H9 (cell line): ENCODE measurements around the gene SDK1. TPM values are rescaled to one million over a fixed set of nuclear protein-coding genes. Genes with fewer than 3 reads are reported as not detected.

Experiments used
- DNase-seq: peaks from one replicate; pipeline ENCODE4 v3.0.0-alpha.2; 2017
- H2AFZ ChIP-seq: one replicate; pipeline ENCODE4 v1.6.1; 2013; ENCODE audit warnings: mild to moderate bottlenecking, low read length, control low read depth, moderate library complexity
- H2AK5ac ChIP-seq: 2 replicates; pipeline ENCODE4 v1.6.1; 2013; ENCODE audit warnings: low read length, control low read depth, mixed read lengths; ENCODE audit not compliant: insufficient read length
- H2BK120ac ChIP-seq: one replicate; pipeline ENCODE4 v1.6.1; 2013; ENCODE audit warnings: low read depth, mild to moderate bottlenecking, low read length, control low read depth, inconsistent platforms; ENCODE audit not compliant: poor library complexity, severe bottlenecking
- H2BK12ac ChIP-seq: 2 replicates; pipeline ENCODE4 v1.6.1; 2013; ENCODE audit warnings: low read length, control low read depth, mixed read lengths, low read depth; ENCODE audit not compliant: insufficient read length
- H2BK15ac ChIP-seq: 2 replicates; pipeline ENCODE4 v1.6.1; 2013; ENCODE audit warnings: low read depth, low read length, control low read depth
- H2BK20ac ChIP-seq: one replicate; pipeline ENCODE4 v1.6.1; 2013; ENCODE audit warnings: low read depth, mild to moderate bottlenecking, low read length, control low read depth, inconsistent platforms; ENCODE audit not compliant: poor library complexity, severe bottlenecking
- H2BK5ac ChIP-seq: 2 replicates; pipeline ENCODE4 v1.6.1; 2013; ENCODE audit warnings: low read length, control low read depth, mixed read lengths; ENCODE audit not compliant: insufficient read length
- H3K14ac ChIP-seq: 2 replicates; pipeline ENCODE4 v1.6.1; 2013; ENCODE audit warnings: low read length, control low read depth; ENCODE audit not compliant: insufficient read depth
- H3K18ac ChIP-seq: 2 replicates; pipeline ENCODE4 v1.6.1; 2013; ENCODE audit warnings: low read depth, mild to moderate bottlenecking, mixed read lengths, low read length, control low read depth; ENCODE audit not compliant: insufficient read length
- H3K23ac ChIP-seq: 2 replicates; pipeline ENCODE4 v1.6.1; 2013; ENCODE audit warnings: low read length, control low read depth, mixed read lengths, low read depth; ENCODE audit not compliant: insufficient read length
- H3K23me2 ChIP-seq: 2 replicates; pipeline ENCODE4 v1.6.1; 2013; ENCODE audit warnings: low read depth, mild to moderate bottlenecking, mixed read lengths, low read length, control low read depth; ENCODE audit not compliant: insufficient read length, poor library complexity, severe bottlenecking
- H3K27ac ChIP-seq: 2 replicates; pipeline ENCODE4 v1.5.1; 2013; ENCODE audit warnings: low read length, control low read depth, mixed read lengths, low read depth; ENCODE audit not compliant: insufficient read length
- H3K27me3 ChIP-seq: 2 replicates; pipeline ENCODE4 v1.6.1; 2013; ENCODE audit warnings: low read length, control low read depth, inconsistent platforms; ENCODE audit not compliant: insufficient read depth
- H3K4ac ChIP-seq: 2 replicates; pipeline ENCODE4 v1.6.1; 2013; ENCODE audit warnings: low read depth, mild to moderate bottlenecking, control low read depth, inconsistent platforms, low read length, moderate library complexity
- H3K4me1 ChIP-seq: 2 replicates; pipeline ENCODE4 v1.6.1; 2013; ENCODE audit warnings: low read length, control low read depth, inconsistent platforms; ENCODE audit not compliant: insufficient read depth
- H3K4me2 ChIP-seq: 2 replicates; pipeline ENCODE4 v1.6.1; 2013; ENCODE audit warnings: low read length, control low read depth, mixed read lengths; ENCODE audit not compliant: insufficient read length, insufficient read depth
- H3K56ac ChIP-seq: 2 replicates; pipeline ENCODE4 v1.6.1; 2013; ENCODE audit warnings: low read depth, mild to moderate bottlenecking, mixed read lengths, low read length, control low read depth; ENCODE audit not compliant: insufficient read length
- H3K79me1 ChIP-seq: 2 replicates; pipeline ENCODE4 v1.6.1; 2013; ENCODE audit warnings: low read depth, mild to moderate bottlenecking, moderate library complexity, low read length, control low read depth, inconsistent platforms; ENCODE audit not compliant: insufficient read depth, poor library complexity, severe bottlenecking
- H3K79me2 ChIP-seq: 2 replicates; pipeline ENCODE4 v1.6.1; 2013; ENCODE audit warnings: low read length, control low read depth, inconsistent platforms; ENCODE audit not compliant: insufficient read depth
- H3K9ac ChIP-seq: 2 replicates; pipeline ENCODE4 v1.6.1; 2013; ENCODE audit warnings: low read length, control low read depth, mixed read lengths; ENCODE audit not compliant: insufficient read length; ENCODE audit errors: extremely low read depth
- H3K9me3 ChIP-seq: one replicate; pipeline ENCODE4 v1.6.1; 2013; ENCODE audit warnings: low read depth, low read length, inconsistent platforms; ENCODE audit not compliant: control insufficient read depth
- H3T11ph ChIP-seq: one replicate; pipeline ENCODE4 v1.6.1; 2013; ENCODE audit warnings: mild to moderate bottlenecking, low read length, control low read depth, inconsistent platforms
- H4K20me1 ChIP-seq: one replicate; pipeline ENCODE4 v1.6.1; 2013; ENCODE audit not compliant: control insufficient read depth, insufficient read length, insufficient read depth
- H4K5ac ChIP-seq: 2 replicates; pipeline ENCODE4 v1.6.1; 2013; ENCODE audit warnings: low read depth, mild to moderate bottlenecking, mixed read lengths, low read length, control low read depth; ENCODE audit not compliant: insufficient read length
- H4K8ac ChIP-seq: replicated peaks from 2 replicates; pipeline ENCODE4 v1.6.1; 2013; ENCODE audit warnings: low read length, control low read depth, mixed read lengths, low read depth; ENCODE audit not compliant: insufficient read length
- H4K91ac ChIP-seq: 2 replicates; pipeline ENCODE4 v1.6.1; 2013; ENCODE audit warnings: low read depth, mild to moderate bottlenecking, moderate library complexity, mixed read lengths, low read length, control low read depth; ENCODE audit not compliant: insufficient read length
- H3K27ac Mint-ChIP-seq, 3 experiments: 2 replicates in 2 of 3; 3 replicates in 1 of 3; pipeline ENCODE4 v1.8.0; 2020 to 2021; ENCODE audit warnings: mixed read lengths in 3 of 3, mild to moderate bottlenecking in 1 of 3, moderate library complexity in 1 of 3
- H3K27me3 Mint-ChIP-seq: 2 replicates; pipeline ENCODE4 v1.8.0; 2021; ENCODE audit warnings: low read depth, mild to moderate bottlenecking, moderate library complexity, mixed read lengths
- H3K36me3 Mint-ChIP-seq, 3 experiments: 2 replicates in 2 of 3; 3 replicates in 1 of 3; pipeline ENCODE4 v1.8.0; 2020 to 2021; ENCODE audit warnings: low read depth in 3 of 3, mixed read lengths in 3 of 3; ENCODE audit not compliant: insufficient read depth in 1 of 3
- H3K4me1 Mint-ChIP-seq, 2 experiments: 2 replicates each; pipeline ENCODE4 v1.8.0; 2020; ENCODE audit warnings: mixed read lengths in 2 of 2
- H3K4me3 Mint-ChIP-seq, 2 experiments: 2 replicates in 1 of 2; 3 replicates in 1 of 2; pipeline ENCODE4 v1.8.0; 2020 to 2021; ENCODE audit warnings: mild to moderate bottlenecking in 2 of 2, mixed read lengths in 2 of 2, moderate library complexity in 1 of 2
- H3K9me3 Mint-ChIP-seq, 2 experiments: 2 replicates in 1 of 2; 3 replicates in 1 of 2; pipeline ENCODE4 v1.8.0; 2020; ENCODE audit warnings: mild to moderate bottlenecking in 2 of 2, mixed read lengths in 2 of 2, moderate library complexity in 1 of 2
- CTCF ChIP-seq: fragments of 200-600 bp; sonication (generic); conservative IDR thresholded peaks from 3 replicates; pipeline ENCODE4 v1.8.0; 2021; ENCODE audit warnings: antibody characterized with exemption, mild to moderate bottlenecking
- WGBS: extraction: QIAGEN DNeasy Blood & Tissue Kit; methylation state at CpG from one replicate; pipeline ENCODE4 v1.1.7; 2013; ENCODE audit warnings: missing lambda C conversion rate, low lambda C conversion rate, mixed read lengths; ENCODE audit not compliant: insufficient read length; ENCODE audit errors: extremely low coverage; 5-methylcytosine and 5-hydroxymethylcytosine counted together
- total RNA-seq: library from RNA; stranded (reverse); gene quantifications from 2 replicates; pipeline ENCODE4 v1.2.1, GENCODE V29; 2021

SDK1 gene
- total RNA-seq, 1 experiment from 2014 or later: 8.7 TPM

- Histone ChIP-seq H3K14ac (no peak overlapping the region; the same call in 1 of the 2 replicates), H3K23ac (no peak overlapping the region), H4K8ac (no peak overlapping the region), H3K27ac (no peak overlapping the region), H3K56ac (no peak overlapping the region), H3K9ac (no peak overlapping the region), H2AFZ (no peak overlapping the region), H3K4ac (no peak overlapping the region), H3T11ph (no peak overlapping the region), H3K4me2 (no peak overlapping the region), H4K91ac (no peak overlapping the region), H2BK15ac (no peak overlapping the region), H3K79me1 (no peaks in the 10 kb centered on the region), H4K20me1 (no peaks in the 10 kb centered on the region), H3K79me2 (no peaks in the 10 kb centered on the region), H2BK20ac (no peak overlapping the region), H3K23me2 (no peaks in the 10 kb centered on the region), H2BK12ac (no peak overlapping the region), H3K9me3 (no peaks in the 10 kb centered on the region), H4K5ac (no peak overlapping the region), H3K27me3 (no peaks in the 10 kb centered on the region), H2AK5ac (no peak overlapping the region), H2BK120ac (no peak overlapping the region), H3K18ac (no peak overlapping the region), H3K4me1 (no peaks in the 10 kb centered on the region), H2BK5ac (no peak overlapping the region)
- no CpG with 5 or more reads among the region's 9 CpGs for WGBS
- peaks cover 10 to 16% of the 10 kb centered on the region in 2 experiments; a peak in 4 of 5 replicates for H3K9me3 Mint-ChIP-seq
- H3K27ac Mint-ChIP-seq: no peak overlapping the region; a peak in 1 of 7 replicates
- no peak for DNase-seq
- TF ChIP-seq CTCF: no peak
- H3K4me1 Mint-ChIP-seq: peaks cover 2 to 4% of the 10 kb centered on the region in 2 experiments; a peak in 2 of 4 replicates
- peaks cover 5 to 17% (median 8%) of the 10 kb centered on the region in 3 experiments; a peak in 5 of 7 replicates for H3K36me3 Mint-ChIP-seq
- no peak overlapping the region for H3K4me3 Mint-ChIP-seq
- no peaks in the 10 kb centered on the region; the same call in 1 of the 2 replicates for H3K27me3 Mint-ChIP-seq
Observed at GRCh38 chr7:4173615-4174014, 872.6 kb downstream of the SDK1 start.
